SW480 (cell line): ENCODE results near the gene HERC6.
"Not testable (repeated sequence)": the region's sequence is repeated elsewhere in the genome, so short reads cannot be mapped to it uniquely, and the experiment has no call there.

Source experiments
- DNase-seq: peaks from one replicate; pipeline ENCODE4 v3.0.0-alpha.2; 2016; ENCODE audit warnings: low spot score

The HERC6 gene

GRCh38 chr4:88446124-88446523 is 67.5 kb downstream of the HERC6 start:
- no peak for DNase-seq

GRCh38 chr4:88447371-88448095 is 68.9 kb downstream of the HERC6 start:
- no peak for DNase-seq

GRCh38 chr4:88448211-88448765 is 69.6 kb downstream of the HERC6 start:
- DNase-seq, result not testable (repeated sequence)

GRCh38 chr4:88448889-88449288 is 70.2 kb downstream of the HERC6 start:
- no peak for DNase-seq

GRCh38 chr4:88449290-88449689 is 70.6 kb downstream of the HERC6 start:
- DNase-seq, result no peak

DNA sequence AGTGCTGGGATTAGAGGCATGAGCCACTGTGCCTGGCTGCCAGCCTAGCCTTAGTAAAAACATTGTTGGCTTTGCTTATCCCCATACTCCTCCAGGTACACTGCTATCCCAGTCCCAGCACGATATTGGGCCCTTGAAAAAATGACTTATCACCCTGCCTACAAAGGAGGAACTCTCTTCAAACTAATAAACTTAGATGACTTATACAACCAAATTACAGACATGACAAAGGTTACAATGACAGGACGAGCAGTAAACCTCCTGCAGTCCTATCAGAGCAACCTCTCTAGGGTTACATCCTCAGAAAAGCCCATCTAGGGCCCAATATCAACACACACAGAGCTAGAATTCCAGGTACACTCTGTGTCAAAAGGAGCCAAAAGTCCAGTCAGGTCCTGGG is 72.6 kb downstream of the HERC6 start:
- no peak for DNase-seq

DNA sequence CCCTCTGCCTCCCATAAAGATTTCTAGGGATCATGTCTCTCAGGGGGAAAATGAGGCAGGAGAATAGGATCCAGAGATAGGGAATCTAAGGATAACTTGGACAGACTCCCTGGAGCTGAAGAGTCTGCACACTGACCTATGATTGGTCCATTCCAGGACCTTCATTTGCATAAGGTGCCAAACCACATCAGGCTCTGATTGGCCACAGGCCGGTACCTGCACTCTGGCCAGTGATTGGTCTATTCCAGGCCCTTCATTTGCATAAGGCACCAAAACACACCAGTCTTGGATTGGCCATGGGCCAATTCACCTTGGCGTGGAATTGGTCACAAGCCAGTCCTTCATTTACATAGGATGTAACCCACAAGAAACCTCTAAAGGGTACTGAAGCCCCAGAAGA is 74.3 kb downstream of the HERC6 start:
- DNase-seq, result no peak

GRCh38 chr4:88456670-88457306 is 78.1 kb downstream of the HERC6 start, which contains the start of gene HERC5:
HERC5 (plus strand) TSS chr4:88457119; CDS start chr4:88457270, 151 bp downstream.
- peak; percentile 90 for DNase-seq

DNA sequence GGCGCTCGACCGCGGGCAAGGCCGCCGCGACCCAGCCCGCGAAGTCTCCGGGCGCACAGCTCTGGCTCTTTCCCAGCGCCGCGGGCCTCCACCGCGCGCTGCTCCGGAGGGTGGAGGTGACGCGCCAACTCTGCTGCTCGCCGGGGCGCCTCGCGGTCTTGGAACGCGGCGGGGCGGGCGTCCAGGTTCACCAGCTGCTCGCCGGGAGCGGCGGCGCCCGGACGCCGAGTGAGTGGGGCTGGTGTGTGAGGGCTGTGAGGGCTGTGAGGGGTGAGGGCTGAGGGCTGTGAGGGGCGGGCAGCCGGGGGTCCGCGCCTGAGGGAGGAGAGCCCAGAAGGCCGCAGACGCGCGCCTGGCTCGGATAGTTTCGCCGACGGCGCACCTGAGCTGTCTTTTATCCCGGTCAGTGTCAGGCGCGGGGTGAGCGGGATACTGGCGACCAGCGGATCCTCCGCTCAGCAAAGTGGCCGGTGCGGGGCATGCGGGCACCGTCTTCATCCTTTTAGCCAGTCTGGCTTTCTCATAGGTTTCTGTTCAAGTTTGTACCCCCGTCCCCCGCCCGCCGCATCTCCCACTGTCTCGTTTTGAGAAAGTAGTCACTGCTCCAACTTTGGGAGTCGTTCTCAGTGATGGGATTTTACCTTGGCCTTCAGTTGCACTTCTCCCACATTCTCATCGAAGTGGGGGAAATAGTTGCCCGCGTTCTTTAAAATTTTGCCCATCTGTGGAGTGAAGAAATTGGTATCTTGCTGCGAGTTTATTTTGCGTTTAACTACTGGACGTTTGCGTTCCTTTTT is 78.9 kb downstream of the HERC6 start:
- no peak for DNase-seq

DNA sequence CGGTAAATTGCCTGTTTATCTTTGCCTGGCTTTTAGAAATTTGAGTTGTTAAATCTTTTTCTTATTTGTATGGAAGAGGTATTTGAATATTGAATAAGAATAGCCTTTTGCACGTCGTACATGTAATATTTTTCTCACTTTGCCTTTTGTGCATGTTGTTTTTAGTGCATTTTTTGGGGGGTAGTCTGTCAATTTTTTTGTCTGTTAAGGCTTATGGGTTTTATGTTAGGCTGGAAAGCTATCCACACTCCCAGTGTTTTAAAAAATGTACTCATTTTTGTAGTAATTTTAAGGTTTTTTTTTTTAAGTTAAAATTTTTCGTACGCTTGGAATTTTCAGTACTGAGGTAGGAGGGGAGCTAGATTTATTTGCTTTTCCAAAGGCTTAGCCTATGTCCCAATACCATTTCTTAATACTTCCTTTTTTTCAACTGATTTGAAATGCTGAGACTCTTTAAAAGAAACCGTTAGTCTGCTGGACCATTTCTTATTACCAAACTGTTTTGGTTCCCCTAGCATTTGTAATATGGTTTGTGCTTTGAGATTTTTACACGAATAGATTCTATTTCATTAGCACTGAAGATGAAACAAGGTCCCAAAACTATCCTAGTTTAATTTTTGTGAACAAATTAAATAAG is 79.6 kb downstream of the HERC6 start:
- DNase-seq, result no peak

GRCh38 chr4:88465653-88466192 is 87.1 kb downstream of the HERC6 start:
- DNase-seq, result no peak

DNA sequence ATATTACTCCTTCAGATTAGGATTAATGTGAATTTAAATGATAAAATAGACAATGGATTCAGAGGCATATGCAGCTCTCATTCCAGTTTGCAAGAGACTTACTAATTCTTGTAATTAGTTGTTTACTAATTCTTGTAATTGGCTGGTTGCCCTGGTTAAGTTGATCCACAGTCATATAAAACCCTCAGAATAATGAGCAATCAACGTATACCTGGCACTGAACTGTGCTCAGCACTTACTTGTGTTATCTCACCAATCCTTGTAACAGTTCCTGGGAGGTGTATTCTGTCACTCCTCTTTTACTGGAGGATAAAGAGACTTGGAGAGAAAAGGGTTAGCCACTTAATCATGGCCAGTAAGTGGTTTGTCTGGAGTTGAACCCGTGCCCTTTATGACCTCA is 88.7 kb downstream of the HERC6 start:
- DNase-seq, result no peak

DNA sequence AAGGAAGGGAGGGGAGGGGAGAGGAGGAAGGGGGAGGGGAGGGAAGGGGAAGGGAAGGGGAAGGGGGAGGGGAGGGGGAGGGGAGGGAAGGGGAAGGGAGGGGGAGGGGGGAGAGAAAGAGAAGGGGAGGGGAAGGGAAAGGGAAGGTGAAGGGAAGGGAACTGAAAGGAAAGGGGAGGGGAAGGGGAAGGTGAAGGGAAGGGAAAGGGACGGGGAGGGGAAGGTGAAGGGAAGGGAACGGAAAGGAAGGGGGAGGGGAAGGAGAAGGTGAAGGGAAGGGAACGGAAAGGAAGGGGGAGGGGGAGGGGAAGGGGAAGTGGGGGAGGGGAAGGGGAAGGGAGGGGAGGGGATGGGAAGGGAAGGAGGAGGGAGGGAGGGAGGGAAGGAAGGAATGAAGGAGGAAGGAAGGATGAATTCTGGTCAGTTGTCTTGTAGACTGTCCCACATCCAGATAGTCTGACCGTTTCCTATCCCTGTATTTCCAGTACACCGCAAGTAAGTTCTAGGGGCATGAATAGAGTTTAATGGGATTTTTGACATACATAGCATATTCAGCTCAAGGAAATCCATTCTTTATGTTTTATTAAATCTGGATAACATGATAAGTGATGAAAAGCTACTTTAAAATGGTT is 98.7 kb downstream of the HERC6 start:
- DNase-seq, result no peak

- no peak for DNase-seq
Observed at GRCh38 chr4:88478247-88478646, 99.6 kb downstream of the HERC6 start.

GRCh38 chr4:88481537-88481936 is 102.9 kb downstream of the HERC6 start:
- no peak for DNase-seq

DNA sequence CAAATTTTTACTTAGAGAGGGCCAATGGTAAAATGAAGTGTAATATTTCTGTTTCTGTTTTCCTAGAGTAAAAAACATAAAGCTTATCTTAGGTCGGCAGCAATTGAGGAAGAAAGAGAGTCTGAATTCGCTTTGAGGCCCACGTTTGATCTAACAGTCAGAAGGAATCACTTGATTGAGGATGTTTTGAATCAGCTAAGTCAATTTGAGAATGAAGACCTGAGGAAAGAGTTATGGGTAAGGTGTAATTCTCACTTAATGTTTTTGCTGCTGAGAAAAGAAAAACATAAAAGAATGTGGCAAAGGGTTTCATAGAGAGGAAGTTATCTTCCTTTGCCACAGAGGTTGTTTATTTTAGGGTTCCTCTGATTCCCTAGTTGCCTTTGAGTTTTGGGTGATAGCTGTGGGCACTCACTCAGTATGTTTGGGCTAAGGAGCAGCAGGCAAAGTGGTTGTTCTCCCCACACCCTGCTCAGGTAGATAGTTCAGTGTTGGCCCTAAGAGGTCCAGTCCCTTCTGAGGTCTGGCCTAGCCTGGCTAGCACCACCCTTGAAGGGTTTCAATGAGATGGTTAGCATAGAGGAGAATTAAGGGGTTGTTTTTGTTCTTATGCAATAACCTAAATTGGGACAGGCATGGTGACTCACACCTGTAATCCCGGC is 110.6 kb downstream of the HERC6 start:
- no peak for DNase-seq
